HepG2 (cell line): ENCODE results near the gene TMEM238. TPM values are rescaled to one million over a fixed set of nuclear protein-coding genes. Genes with fewer than 3 reads are reported as not detected.

ENCODE experiments used
- ATAD3A ChIP-seq: sonication (generic); formaldehyde crosslinking; IDR thresholded peaks from 2 replicates; pipeline ENCODE4 v1.4.0; 2020; ENCODE audit warnings: missing genetic modification reagents
- ETS1 ChIP-seq: sonication (generic); formaldehyde crosslinking; IDR thresholded peaks from 2 replicates; pipeline ENCODE4 v1.4.0; 2020; ENCODE audit warnings: missing genetic modification reagents
- FOXA3 ChIP-seq: IDR thresholded peaks from 2 replicates; pipeline ENCODE4 v1.6.1; 2016; ENCODE audit warnings: missing genetic modification reagents, missing compliant biosample characterization
- IKZF4 ChIP-seq: sonication (generic); formaldehyde crosslinking; IDR thresholded peaks from 2 replicates; pipeline ENCODE4 v1.5.1; 2020; ENCODE audit warnings: borderline replicate concordance, mild to moderate bottlenecking, low read depth, missing genetic modification reagents; ENCODE audit errors: not compliant biosample characterization
- KDM5A ChIP-seq: fragments of 200-600 bp; sonication (generic); IDR thresholded peaks from 2 replicates; pipeline ENCODE4 v1.7.0; 2018; ENCODE audit warnings: antibody characterized with exemption, mild to moderate bottlenecking, low read length, borderline replicate concordance
- NCOA1 ChIP-seq: sonication (generic); formaldehyde crosslinking; IDR thresholded peaks from 2 replicates; pipeline ENCODE4 v1.9.0; 2021; ENCODE audit warnings: missing genetic modification reagents
- NONO ChIP-seq, 2 experiments: fragments of 450-650 bp in 1 of 2; sonication (generic) in 1 of 2; formaldehyde crosslinking in 1 of 2; IDR thresholded peaks in 1 of 2; conservative IDR thresholded peaks in 1 of 2; 2 replicates each; pipeline versions ENCODE4 v1.6.1 to v1.8.0; 2017 to 2022; ENCODE audit warnings: mild to moderate bottlenecking in 1 of 2, missing genetic modification reagents in 1 of 2, moderate library complexity in 1 of 2
- ONECUT2 ChIP-seq: sonication (generic); formaldehyde crosslinking; IDR thresholded peaks from 2 replicates; pipeline ENCODE4 v1.4.0; 2020; ENCODE audit warnings: missing genetic modification reagents
- POLR2A ChIP-seq, 2 experiments: IDR thresholded peaks; 2 replicates each; pipeline ENCODE4 v1.6.1; 2011; ENCODE audit warnings: low read depth in 2 of 2, low read length in 2 of 2, mild to moderate bottlenecking in 1 of 2, moderate library complexity in 1 of 2; ENCODE audit not compliant: insufficient read depth in 1 of 2
- SIN3A ChIP-seq: IDR thresholded peaks from 2 replicates; pipeline ENCODE4 v1.6.1; 2011; ENCODE audit warnings: low read depth, mild to moderate bottlenecking, control low read depth, low read length, borderline replicate concordance
- SRSF1 ChIP-seq: fragments of 200-400 bp; formaldehyde crosslinking; optimal IDR thresholded peaks from 2 replicates; pipeline ENCODE3; 2017; ENCODE audit warnings: mild to moderate bottlenecking, low read depth, low read length, moderate library complexity
- TGIF2 ChIP-seq: IDR thresholded peaks from 2 replicates; pipeline ENCODE4 v1.6.1; 2016; ENCODE audit warnings: control low read depth, missing compliant biosample characterization
- ZBTB20 ChIP-seq: sonication (generic); formaldehyde crosslinking; IDR thresholded peaks from 2 replicates; pipeline ENCODE4 v1.8.1; 2023; ENCODE audit warnings: missing genetic modification reagents, low read depth, mild to moderate bottlenecking, borderline replicate concordance
- ZBTB38 ChIP-seq: sonication (generic); formaldehyde crosslinking; IDR thresholded peaks from 2 replicates; pipeline ENCODE4 v1.5.1; 2020; ENCODE audit warnings: mild to moderate bottlenecking, missing genetic modification reagents
- ZNF18 ChIP-seq: sonication (generic); formaldehyde crosslinking; IDR thresholded peaks from 2 replicates; pipeline ENCODE4 v1.8.0; 2022; ENCODE audit warnings: mild to moderate bottlenecking, missing genetic modification reagents; ENCODE audit not compliant: insufficient replicate concordance
- ZNF274 ChIP-seq: sonication (generic); formaldehyde crosslinking; IDR thresholded peaks from 2 replicates; pipeline ENCODE4 v1.5.1; 2020; ENCODE audit warnings: mild to moderate bottlenecking, missing genetic modification reagents
- ZNF563 ChIP-seq: sonication (generic); formaldehyde crosslinking; IDR thresholded peaks from 2 replicates; pipeline ENCODE4 v1.8.0; 2022; ENCODE audit warnings: mild to moderate bottlenecking, moderate library complexity, missing genetic modification reagents
- ZNF761 ChIP-seq: sonication (generic); formaldehyde crosslinking; conservative IDR thresholded peaks from 2 replicates; pipeline ENCODE4 v1.4.0; 2020; ENCODE audit warnings: mild to moderate bottlenecking, missing genetic modification reagents
- ZNF775 ChIP-seq: sonication (generic); formaldehyde crosslinking; IDR thresholded peaks from 2 replicates; pipeline ENCODE4 v1.4.0; 2020; ENCODE audit warnings: missing genetic modification reagents, mild to moderate bottlenecking, moderate library complexity, borderline replicate concordance
- ZNF816 ChIP-seq: sonication (generic); formaldehyde crosslinking; IDR thresholded peaks from 2 replicates; pipeline ENCODE4 v1.8.0; 2022; ENCODE audit warnings: missing genetic modification reagents, mild to moderate bottlenecking, borderline replicate concordance
- ZSCAN20 ChIP-seq: sonication (generic); formaldehyde crosslinking; IDR thresholded peaks from 2 replicates; pipeline ENCODE4 v1.4.0; 2020; ENCODE audit warnings: missing genetic modification reagents, mild to moderate bottlenecking, borderline replicate concordance
- polyA plus RNA-seq, 8 experiments: library from polyadenylated mRNA; depleted of rRNA in 3 of 8; stranded (reverse) in 7 of 8; unstranded in 1 of 8; fragments of >200 nt; fragmentation: Illumina TruSeq in 4 of 8; extraction: Trizol in 4 of 8; gene quantifications; 2 replicates each; pipeline versions ENCODE4 v1.2.1 to v1.2.3, GENCODE V29; 2011 to 2016; ENCODE audit warnings: low read depth in 4 of 8, missing spikeins in 1 of 8, mixed read lengths in 1 of 8; ENCODE audit not compliant: insufficient read depth in 1 of 8
- total RNA-seq, 5 experiments: library from RNA; depleted of rRNA; stranded (reverse); fragments of >200 nt; fragmentation: Illumina TruSeq; extraction: Trizol; gene quantifications; 2 replicates each; pipeline ENCODE4 v1.2.3, GENCODE V29; 2016; ENCODE audit warnings: low read depth in 1 of 5
- TF ChIP-seq, protein P1 (sequence below): sonication (generic); formaldehyde crosslinking; IDR thresholded peaks from 2 replicates; pipeline ENCODE4 v1.4.0; 2020; ENCODE audit warnings: missing genetic modification reagents

The TMEM238 gene
- total and polyA plus RNA-seq, 2 of the 13 experiments (the other 11 are each of a cell fraction or from before 2014, with no cell fraction given): not detected

DNA sequence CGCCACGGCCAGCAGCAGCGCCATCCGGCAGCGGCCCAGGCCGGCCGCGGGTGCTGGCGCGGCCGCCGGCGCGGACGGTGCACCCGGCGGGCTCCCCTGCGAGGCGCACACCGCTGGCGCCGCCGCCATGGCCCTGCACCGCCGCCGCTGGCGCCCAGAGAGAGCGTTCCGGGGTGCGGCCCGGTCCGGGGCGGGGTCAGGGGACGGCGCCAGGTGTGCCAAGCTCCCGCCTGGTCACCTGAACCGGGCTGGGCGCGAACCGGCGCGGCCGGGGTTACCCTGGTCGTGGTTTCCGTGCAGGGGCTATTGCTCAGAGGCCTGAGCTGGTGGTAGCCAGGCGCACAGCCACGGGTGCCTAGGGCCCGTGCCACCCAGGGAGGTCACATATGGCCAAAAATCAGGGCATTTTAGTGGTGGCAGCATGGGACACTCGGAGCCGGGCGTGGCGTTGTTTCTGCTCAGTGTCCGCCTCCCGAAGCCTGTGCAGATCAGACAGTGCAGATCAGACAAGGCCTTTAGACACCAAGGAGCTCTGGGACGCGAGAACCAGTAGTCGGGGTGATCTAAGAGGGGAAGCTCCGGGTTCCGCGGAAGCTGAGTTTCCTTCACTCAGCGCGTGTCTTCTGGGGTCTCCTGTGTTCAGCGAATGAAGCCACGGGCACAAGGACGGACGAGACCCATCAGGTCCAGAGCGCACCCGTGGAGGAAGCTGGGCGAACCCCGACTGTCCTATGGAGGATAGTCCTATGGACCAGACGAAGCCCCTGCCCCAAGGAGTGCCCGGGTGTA lies at the start of gene TMEM238 (continued):
- TF ChIP-seq ZBTB38 (CRISPR knock-in tag) (peak; percentile 96), ZNF816 (no peak), ZNF775 (CRISPR knock-in tag) (no peak), SIN3A (no peak), NONO (IDR thresholded peaks at IDR 0.05) (no peak), NONO (CRISPR knock-in tag; conservative IDR thresholded peaks at IDR 0.05) (no peak), FOXA3 (CRISPR knock-in tag) (no peak), TGIF2 (CRISPR knock-in tag) (no peak), POLR2A (IDR thresholded peaks at IDR 0.05; ENCODE audit: insufficient read depth in 1 of 2, low read depth in 2 of 2, low read length in 2 of 2) (no peak), ONECUT2 (CRISPR knock-in tag) (no peak), ZNF761 (CRISPR knock-in tag) (no peak), ZBTB20 (CRISPR knock-in tag) (no peak), IKZF4 (CRISPR knock-in tag) (no peak), NCOA1 (no peak), ZNF563 (CRISPR knock-in tag) (peak; percentile 31; the same call in 1 of the 2 replicates), ZSCAN20 (no peak), ZNF18 (no peak), ETS1 (CRISPR knock-in tag) (no peak), KDM5A (no peak), SRSF1 (no peak), ATAD3A (CRISPR knock-in tag) (no peak), ZNF274 (CRISPR knock-in tag) (0 out of 2 replicates have a peak, but pooled peaks have one; percentile 17)
- TF ChIP-seq, protein P1, sequence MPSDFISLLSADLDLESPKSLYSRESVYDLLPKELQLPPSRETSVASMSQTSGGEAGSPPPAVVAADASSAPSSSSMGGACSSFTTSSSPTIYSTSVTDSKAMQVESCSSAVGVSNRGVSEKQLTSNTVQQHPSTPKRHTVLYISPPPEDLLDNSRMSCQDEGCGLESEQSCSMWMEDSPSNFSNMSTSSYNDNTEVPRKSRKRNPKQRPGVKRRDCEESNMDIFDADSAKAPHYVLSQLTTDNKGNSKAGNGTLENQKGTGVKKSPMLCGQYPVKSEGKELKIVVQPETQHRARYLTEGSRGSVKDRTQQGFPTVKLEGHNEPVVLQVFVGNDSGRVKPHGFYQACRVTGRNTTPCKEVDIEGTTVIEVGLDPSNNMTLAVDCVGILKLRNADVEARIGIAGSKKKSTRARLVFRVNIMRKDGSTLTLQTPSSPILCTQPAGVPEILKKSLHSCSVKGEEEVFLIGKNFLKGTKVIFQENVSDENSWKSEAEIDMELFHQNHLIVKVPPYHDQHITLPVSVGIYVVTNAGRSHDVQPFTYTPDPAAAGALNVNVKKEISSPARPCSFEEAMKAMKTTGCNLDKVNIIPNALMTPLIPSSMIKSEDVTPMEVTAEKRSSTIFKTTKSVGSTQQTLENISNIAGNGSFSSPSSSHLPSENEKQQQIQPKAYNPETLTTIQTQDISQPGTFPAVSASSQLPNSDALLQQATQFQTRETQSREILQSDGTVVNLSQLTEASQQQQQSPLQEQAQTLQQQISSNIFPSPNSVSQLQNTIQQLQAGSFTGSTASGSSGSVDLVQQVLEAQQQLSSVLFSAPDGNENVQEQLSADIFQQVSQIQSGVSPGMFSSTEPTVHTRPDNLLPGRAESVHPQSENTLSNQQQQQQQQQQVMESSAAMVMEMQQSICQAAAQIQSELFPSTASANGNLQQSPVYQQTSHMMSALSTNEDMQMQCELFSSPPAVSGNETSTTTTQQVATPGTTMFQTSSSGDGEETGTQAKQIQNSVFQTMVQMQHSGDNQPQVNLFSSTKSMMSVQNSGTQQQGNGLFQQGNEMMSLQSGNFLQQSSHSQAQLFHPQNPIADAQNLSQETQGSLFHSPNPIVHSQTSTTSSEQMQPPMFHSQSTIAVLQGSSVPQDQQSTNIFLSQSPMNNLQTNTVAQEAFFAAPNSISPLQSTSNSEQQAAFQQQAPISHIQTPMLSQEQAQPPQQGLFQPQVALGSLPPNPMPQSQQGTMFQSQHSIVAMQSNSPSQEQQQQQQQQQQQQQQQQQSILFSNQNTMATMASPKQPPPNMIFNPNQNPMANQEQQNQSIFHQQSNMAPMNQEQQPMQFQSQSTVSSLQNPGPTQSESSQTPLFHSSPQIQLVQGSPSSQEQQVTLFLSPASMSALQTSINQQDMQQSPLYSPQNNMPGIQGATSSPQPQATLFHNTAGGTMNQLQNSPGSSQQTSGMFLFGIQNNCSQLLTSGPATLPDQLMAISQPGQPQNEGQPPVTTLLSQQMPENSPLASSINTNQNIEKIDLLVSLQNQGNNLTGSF: no peak
